Testis (tissue), 3 donors: ENCODE data around the gene DUSP18. TPM values are rescaled to one million over a fixed set of nuclear protein-coding genes. Genes with fewer than 3 reads are reported as not detected.

Source experiments
- DNase-seq: peaks from one replicate; pipeline ENCODE4 v3.0.0-alpha.2; 2019
- H3K27ac ChIP-seq, 2 donors: fragments of 200-600 bp; sonication (generic); one replicate each; pipeline ENCODE4 v1.5.1; 2019
- H3K27me3 ChIP-seq: fragments of 200-600 bp; sonication (generic); one replicate; pipeline ENCODE4 v1.5.1; 2019
- H3K36me3 ChIP-seq: fragments of 200-600 bp; sonication (generic); one replicate; pipeline ENCODE4 v1.5.1; 2017; ENCODE audit warnings: low read depth; ENCODE audit errors: missing control alignments
- H3K4me1 ChIP-seq: fragments of 200-600 bp; sonication (generic); one replicate; pipeline ENCODE4 v1.5.1; 2019
- H3K4me3 ChIP-seq, 2 donors: fragments of 200-600 bp; sonication (generic); one replicate each; pipeline ENCODE4 v1.5.1; 2017 to 2019
- H3K9me3 ChIP-seq: fragments of 200-600 bp; sonication (generic); one replicate; pipeline ENCODE4 v1.5.1; 2017
- CTCF ChIP-seq, 3 experiments: fragments of 450-650 bp in 2 of 3; fragments of 200-600 bp in 1 of 3; sonication (generic) in 1 of 3; IDR thresholded peaks; one replicate each; pipeline ENCODE4 v1.5.1; 2016 to 2019; ENCODE audit warnings: antibody characterized with exemption in 3 of 3, mild to moderate bottlenecking in 2 of 3, moderate library complexity in 1 of 3
- POLR2A ChIP-seq: fragments of 450-650 bp; IDR thresholded peaks from one replicate; pipeline ENCODE4 v1.6.1; 2017; ENCODE audit warnings: antibody characterized with exemption, mild to moderate bottlenecking, moderate library complexity
- WGBS, 2 donors: methylation state at CpG; one replicate each; pipeline ENCODE4 v1.1.5; 2018; 5-methylcytosine and 5-hydroxymethylcytosine counted together
- intact Hi-C: fragments of 100-400 bp; cut with DNase I; formaldehyde crosslinking; loops from one replicate; pipeline ENCODE4 v1.15.1; 2023; ENCODE audit warnings: low total_unique reads
- polyA plus RNA-seq: library from polyadenylated mRNA; stranded (reverse); fragments of 350-450 nt; fragmentation: Illumina TruSeq; extraction: RNeasy Lipid Tissue Mini Kit (QIAGEN cat#74804); gene quantifications from one replicate; pipeline ENCODE4 v1.2.3, GENCODE V29; 2014; ENCODE audit warnings: low read depth, low replicate concordance; ENCODE audit not compliant: insufficient read depth
- total RNA-seq, 2 donors: library from RNA; depleted of rRNA; stranded (reverse); fragments of >200 nt; gene quantifications; one replicate each; pipeline ENCODE4 v1.2.3, GENCODE V29; 2016

Gene DUSP18
- total and polyA plus RNA-seq, 3 donors from 2014 or later, result 29.2 to 53.9 (median 42.4) TPM

DNA sequence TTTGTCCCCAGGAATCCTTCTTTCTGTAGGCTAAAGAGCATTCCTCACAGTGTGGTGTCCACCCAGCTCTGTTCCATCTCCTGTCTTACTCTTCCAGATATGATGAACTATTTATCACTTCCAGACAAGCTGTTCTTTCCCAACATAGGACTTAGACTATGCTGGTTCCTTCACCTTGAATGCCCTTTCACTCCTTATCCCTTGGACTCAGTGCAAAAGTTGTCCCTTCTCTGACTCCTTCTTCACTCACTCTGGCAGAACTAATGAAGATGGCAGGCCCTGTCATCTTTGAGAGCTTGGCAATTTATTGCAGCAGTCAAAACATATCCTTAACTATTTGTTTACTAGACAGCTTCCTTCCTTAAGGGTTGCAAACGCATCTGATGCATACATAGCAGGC, 23.5 kb upstream of the DUSP18 start:
- Histone ChIP-seq H3K9me3 (no peaks in the 10 kb centered on the region), H3K4me3 (no peak overlapping the region), H3K27me3 (no peaks in the 10 kb centered on the region), H3K27ac (no peak overlapping the region), H3K4me1 (no peaks in the 10 kb centered on the region), H3K36me3 (no peaks in the 10 kb centered on the region)
- no peak for DNase-seq
- no peak for TF ChIP-seq POLR2A
- TF ChIP-seq CTCF (IDR thresholded peaks at IDR 0.05), result no peak
- 91 to 93% methylated on average over 1 of the region's 1 CpG for WGBS, 2 donors
- intact Hi-C loops, result no loop called here

- Histone ChIP-seq H3K4me1 (no peaks in the 10 kb centered on the region), H3K27ac (no peak overlapping the region), H3K27me3 (no peaks in the 10 kb centered on the region), H3K36me3 (no peaks in the 10 kb centered on the region), H3K4me3 (no peak overlapping the region), H3K9me3 (no peaks in the 10 kb centered on the region)
- WGBS, 2 donors, result 74 to 79% methylated on average over 1 of the region's 1 CpG
- no peak for DNase-seq
- intact Hi-C loops, result no loop called here
- TF ChIP-seq CTCF (IDR thresholded peaks at IDR 0.05), result no peak
These were observed 21.9 kb upstream of the DUSP18 start for GRCh38 chr22:30689622-30690021.

GRCh38 chr22:30687358-30687757, 19.7 kb upstream of the DUSP18 start:
- Histone ChIP-seq H3K27me3 (no peaks in the 10 kb centered on the region), H3K27ac (no peak overlapping the region), H3K36me3 (no peaks in the 10 kb centered on the region), H3K4me1 (no peaks in the 10 kb centered on the region), H3K4me3 (no peak overlapping the region), H3K9me3 (no peaks in the 10 kb centered on the region)
- TF ChIP-seq CTCF (IDR thresholded peaks at IDR 0.05) (no peak), POLR2A (no peak)
- intact Hi-C loops, result no loop called here
- no peak for DNase-seq
- 92 to 94% methylated on average over 4 of the region's 4 CpGs for WGBS, 2 donors

- no peak for TF ChIP-seq CTCF (IDR thresholded peaks at IDR 0.05)
- no peak for TF ChIP-seq POLR2A
- Histone ChIP-seq H3K27ac (no peak overlapping the region), H3K9me3 (no peaks in the 10 kb centered on the region), H3K36me3 (no peaks in the 10 kb centered on the region), H3K4me1 (peaks cover 17% of the 10 kb centered on the region), H3K27me3 (no peaks in the 10 kb centered on the region), H3K4me3 (no peak overlapping the region)
- 84 to 85% methylated on average over 7 of the region's 7 CpGs for WGBS, 2 donors
- DNase-seq, result no peak
- intact Hi-C loops, result no loop called here
These were observed 17.5 kb upstream of the DUSP18 start for GRCh38 chr22:30685178-30685577.

DNA sequence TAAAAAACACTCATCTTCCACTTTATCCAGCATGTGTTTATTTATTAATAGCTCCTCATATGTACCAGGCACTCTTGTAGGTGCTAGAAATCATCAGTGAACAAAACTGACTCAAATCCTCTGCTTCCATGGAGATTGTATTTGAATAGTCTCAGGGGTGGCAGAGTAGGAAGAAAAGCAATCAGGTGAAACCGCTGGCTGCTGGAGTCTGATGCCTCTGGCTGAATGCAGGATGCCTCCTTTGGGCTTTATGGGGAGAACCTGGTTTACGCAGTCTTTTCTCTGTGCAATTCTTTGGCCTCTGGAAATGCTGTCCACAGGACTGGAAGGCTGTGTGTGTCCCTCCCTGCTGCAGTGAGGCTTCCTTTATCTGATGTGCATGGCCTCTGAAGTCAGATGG, 14.2 kb upstream of the DUSP18 start:
- H3K27ac ChIP-seq, result no peak overlapping the region
- no peaks in the 10 kb centered on the region for H3K27me3 ChIP-seq
- H3K36me3 ChIP-seq, result no peaks in the 10 kb centered on the region
- DNase-seq, result no peak
- no peaks in the 10 kb centered on the region for H3K9me3 ChIP-seq
- 82 to 92% methylated on average over 2 of the region's 2 CpGs for WGBS, 2 donors
- intact Hi-C loops, result no loop called here
- peaks cover 34% of the 10 kb centered on the region for H3K4me1 ChIP-seq
- TF ChIP-seq POLR2A (no peak), CTCF (IDR thresholded peaks at IDR 0.05) (no peak)
- H3K4me3 ChIP-seq, result no peak overlapping the region
